AG10803 (cell line): Measurements from ENCODE around the gene KMT5B.
A peak's percentile ranks its signal among the peaks of the same experiment; 100 is the strongest.

Experiments used
- DNase-seq: peaks from one replicate; pipeline ENCODE4 v3.0.0; 2010; ENCODE audit warnings: low read depth
- H3K4me3 ChIP-seq: 2 replicates; pipeline ENCODE4 v1.5.1; 2011; ENCODE audit warnings: mild to moderate bottlenecking, low read length, control low read depth
- CTCF ChIP-seq: conservative IDR thresholded peaks from 2 replicates; pipeline ENCODE4 v1.5.1; 2011; ENCODE audit warnings: mild to moderate bottlenecking, low read length, control low read depth, inconsistent platforms

KMT5B gene

GRCh38 chr11:68130121-68130520 is 83.0 kb downstream of the KMT5B start:
- TF ChIP-seq CTCF: no peak
- DNase-seq: no peak
- no peak overlapping the region for H3K4me3 ChIP-seq

- TF ChIP-seq CTCF: no peak
Observed at GRCh38 chr11:68128682-68129327, 84.3 kb downstream of the KMT5B start.

GRCh38 chr11:68127714-68128681 is 85.1 kb downstream of the KMT5B start:
- DNase-seq: peak; percentile 50
- no peak for TF ChIP-seq CTCF
- H3K4me3 ChIP-seq: peak overlapping the region; percentile 49

More at GRCh38 chr11:68128682-68129327, 84.3 kb downstream of the KMT5B start:
- H3K4me3 ChIP-seq: peak overlapping the region; percentile 49
- peak; percentile 72 for DNase-seq

- TF ChIP-seq CTCF: no peak
- no peak overlapping the region for H3K4me3 ChIP-seq
- DNase-seq: no peak
Observed at GRCh38 chr11:68125164-68125563, 87.9 kb downstream of the KMT5B start.

GRCh38 chr11:68122936-68123539 is 90.1 kb downstream of the KMT5B start:
- DNase-seq: no peak
- H3K4me3 ChIP-seq: no peak overlapping the region
- no peak for TF ChIP-seq CTCF

GRCh38 chr11:68121067-68121899 is 91.8 kb downstream of the KMT5B start, which contains the start of gene CHKA:
Gene CHKA (minus strand): TSS chr11:68121388. CDS start chr11:68121177, 211 bp downstream.
- H3K4me3 ChIP-seq: peak within 1 kb of the TSS; percentile 75
- DNase-seq: peak; percentile 86
- TF ChIP-seq CTCF: no peak
